Fibroblast of lung (primary cell): ENCODE data around the gene FXYD1. TPM values are rescaled to one million over a fixed set of nuclear protein-coding genes. Genes with fewer than 3 reads are reported as not detected.
"Not testable (repeated sequence)": the region's sequence is repeated elsewhere in the genome, so short reads cannot be mapped to it uniquely, and the experiment has no call there.

Source experiments
- DNase-seq, 2 donors: peaks; one replicate each; pipeline versions ENCODE4 v3.0.0 to v3.0.0-alpha.2; 2010; ENCODE audit warnings: low read depth in 2 of 2
- H2AFZ ChIP-seq: 2 replicates; pipeline ENCODE4 v1.5.1; 2012; ENCODE audit warnings: low read length, control low read depth, inconsistent platforms
- H3K27ac ChIP-seq: 2 replicates; pipeline ENCODE4 v1.5.1; 2011; ENCODE audit warnings: low read length, control low read depth; ENCODE audit not compliant: insufficient read depth
- H3K27me3 ChIP-seq: 2 replicates; pipeline ENCODE4 v1.5.1; 2011; ENCODE audit warnings: mild to moderate bottlenecking, low read length; ENCODE audit not compliant: control insufficient read depth, insufficient read depth
- H3K36me3 ChIP-seq: 2 replicates; pipeline ENCODE4 v1.5.1; 2011; ENCODE audit warnings: low read length; ENCODE audit not compliant: control insufficient read depth, insufficient read depth
- H3K4me1 ChIP-seq: 2 replicates; pipeline ENCODE4 v1.5.1; 2011; ENCODE audit warnings: low read length; ENCODE audit not compliant: control insufficient read depth, insufficient read depth; ENCODE audit errors: extremely low read depth
- H3K4me2 ChIP-seq: 2 replicates; pipeline ENCODE4 v1.5.1; 2011; ENCODE audit warnings: low read length, control low read depth; ENCODE audit not compliant: insufficient read depth; ENCODE audit errors: extremely low read depth
- H3K4me3 ChIP-seq, 4 experiments: fragments of 200-600 bp in 1 of 4; sonication (generic) in 1 of 4; replicated peaks in 1 of 4; 2 replicates each; pipeline ENCODE4 v1.5.1; 2011 to 2016; ENCODE audit warnings: low read length in 4 of 4, low read depth in 3 of 4, mild to moderate bottlenecking in 3 of 4, control low read depth in 2 of 4, inconsistent platforms in 1 of 4, mixed read lengths in 1 of 4; ENCODE audit not compliant: insufficient read depth in 1 of 4; ENCODE audit errors: control extremely low read depth in 1 of 4
- H3K79me2 ChIP-seq: 2 replicates; pipeline ENCODE4 v1.5.1; 2012; ENCODE audit warnings: mild to moderate bottlenecking, low read length, inconsistent platforms; ENCODE audit not compliant: control insufficient read depth, insufficient read depth
- H3K9ac ChIP-seq: 2 replicates; pipeline ENCODE4 v1.5.1; 2011; ENCODE audit warnings: mild to moderate bottlenecking, low read length, control low read depth; ENCODE audit not compliant: insufficient read depth
- H3K9me3 ChIP-seq: 2 replicates; pipeline ENCODE4 v1.5.1; 2012; ENCODE audit warnings: low read depth, low read length; ENCODE audit not compliant: control insufficient read depth, insufficient read depth
- H4K20me1 ChIP-seq: 2 replicates; pipeline ENCODE4 v1.5.1; 2011; ENCODE audit warnings: low read length; ENCODE audit not compliant: control insufficient read depth, insufficient read depth; ENCODE audit errors: extremely low read depth
- CTCF ChIP-seq, 2 donors: IDR thresholded peaks in 1 of 2; conservative IDR thresholded peaks in 1 of 2; 1 replicate in 1 of 2; 2 replicates in 1 of 2; pipeline ENCODE4 v1.5.1; 2011 to 2012; ENCODE audit warnings: low read length in 2 of 2, control low read depth in 1 of 2, inconsistent platforms in 1 of 2, low read depth in 1 of 2, mild to moderate bottlenecking in 1 of 2
- EZH2 ChIP-seq: IDR thresholded peaks from 2 replicates; pipeline ENCODE4 v1.5.1; 2012; ENCODE audit warnings: low read length, control low read depth, mild to moderate bottlenecking; ENCODE audit errors: missing control alignments
- polyA plus RNA-seq, 2 donors: library from polyadenylated mRNA; depleted of rRNA in 1 of 2; stranded (reverse) in 1 of 2; unstranded in 1 of 2; fragments of >200 nt; gene quantifications; 2 replicates each; pipeline ENCODE4 v1.2.1, GENCODE V29; 2011 to 2012; ENCODE audit warnings: missing spikeins in 1 of 2
- total RNA-seq: library from RNA; depleted of rRNA; stranded (reverse); fragments of >200 nt; gene quantifications from 2 replicates; pipeline ENCODE4 v1.2.1, GENCODE V29; 2014

FXYD1 gene
- total and polyA plus RNA-seq, 2 donors (not counting 1 experiment from before 2014, with no cell fraction given): 4.5 to 7.5 TPM

GRCh38 chr19:35099155-35099896 is 39.3 kb upstream of the FXYD1 start:
- no peaks in the 10 kb centered on the region for H4K20me1 ChIP-seq
- no peak for TF ChIP-seq EZH2
- no peak for TF ChIP-seq CTCF (conservative IDR thresholded peaks at IDR 0.05 in 1 of 2, IDR thresholded peaks at IDR 0.05 in 1 of 2; ENCODE audit: low read depth in 1 of 2, low read length in 2 of 2)
- no peak overlapping the region for H2AFZ ChIP-seq
- no peak overlapping the region for H3K4me2 ChIP-seq
- no peak overlapping the region for H3K4me3 ChIP-seq
- no peaks in the 10 kb centered on the region for H3K79me2 ChIP-seq
- no peaks in the 10 kb centered on the region for H3K4me1 ChIP-seq
- H3K9ac ChIP-seq: no peak overlapping the region
- no peaks in the 10 kb centered on the region for H3K9me3 ChIP-seq
- DNase-seq: no peak
- H3K27ac ChIP-seq: no peak overlapping the region
- H3K27me3 ChIP-seq: no peaks in the 10 kb centered on the region
- H3K36me3 ChIP-seq: no peaks in the 10 kb centered on the region

GRCh38 chr19:35099897-35100275 is 38.7 kb upstream of the FXYD1 start:
- Histone ChIP-seq H3K4me2 (no peak overlapping the region), H3K9me3 (no peaks in the 10 kb centered on the region), H2AFZ (no peak overlapping the region), H3K36me3 (no peaks in the 10 kb centered on the region), H3K4me1 (no peaks in the 10 kb centered on the region), H3K9ac (no peak overlapping the region), H3K79me2 (no peaks in the 10 kb centered on the region), H3K27ac (no peak overlapping the region), H3K27me3 (no peaks in the 10 kb centered on the region), H3K4me3 (no peak overlapping the region), H4K20me1 (no peaks in the 10 kb centered on the region)
- TF ChIP-seq CTCF (conservative IDR thresholded peaks at IDR 0.05 in 1 of 2, IDR thresholded peaks at IDR 0.05 in 1 of 2; ENCODE audit: low read depth in 1 of 2, low read length in 2 of 2) (no peak), EZH2 (no peak)
- no peak for DNase-seq

GRCh38 chr19:35100588-35101533 is 37.8 kb upstream of the FXYD1 start:
- no peak for TF ChIP-seq CTCF (conservative IDR thresholded peaks at IDR 0.05 in 1 of 2, IDR thresholded peaks at IDR 0.05 in 1 of 2; ENCODE audit: low read depth in 1 of 2, low read length in 2 of 2)
- TF ChIP-seq EZH2: no peak
- no peak for DNase-seq
- no peak overlapping the region for H3K27ac ChIP-seq

GRCh38 chr19:35101949-35102348 is 36.7 kb upstream of the FXYD1 start:
- H3K4me2 ChIP-seq, H4K20me1 ChIP-seq, H3K79me2 ChIP-seq, H3K4me1 ChIP-seq, H3K27me3 ChIP-seq, H3K36me3 ChIP-seq, DNase-seq, H2AFZ ChIP-seq, H3K9ac ChIP-seq, H3K27ac ChIP-seq, H3K4me3 ChIP-seq, H3K9me3 ChIP-seq: not testable (repeated sequence)

More at GRCh38 chr19:35100588-35101533, 37.8 kb upstream of the FXYD1 start:
- Histone ChIP-seq H3K36me3 (no peaks in the 10 kb centered on the region), H2AFZ (no peak overlapping the region), H3K27me3 (no peaks in the 10 kb centered on the region), H3K9me3 (no peaks in the 10 kb centered on the region), H3K4me3 (no peak overlapping the region), H3K4me1 (no peaks in the 10 kb centered on the region), H3K4me2 (no peak overlapping the region), H3K79me2 (no peaks in the 10 kb centered on the region), H4K20me1 (no peaks in the 10 kb centered on the region), H3K9ac (no peak overlapping the region)
